Kidney epithelial cell (primary cell): ENCODE measurements around the gene PML. TPM values are rescaled to one million over a fixed set of nuclear protein-coding genes. Genes with fewer than 3 reads are reported as not detected.

Experiments used
- DNase-seq: peaks from one replicate; pipeline ENCODE4 v3.0.0-alpha.2; 2010; ENCODE audit warnings: low read depth
- H3K27me3 ChIP-seq: 2 replicates; pipeline ENCODE4 v1.6.0; 2011; ENCODE audit warnings: low read length; ENCODE audit not compliant: control insufficient read depth, insufficient read depth
- H3K36me3 ChIP-seq: 2 replicates; pipeline ENCODE4 v1.5.1; 2011; ENCODE audit warnings: low read length; ENCODE audit not compliant: control insufficient read depth, insufficient read depth
- H3K4me3 ChIP-seq: 2 replicates; pipeline ENCODE4 v1.5.1; 2011; ENCODE audit warnings: low read depth, mild to moderate bottlenecking, control low read depth, low read length
- total RNA-seq: library from RNA; depleted of rRNA; stranded (reverse); fragments of >200 nt; gene quantifications from 2 replicates; pipeline ENCODE4 v1.2.3, GENCODE V29; 2015
- TF ChIP-seq, protein P1 (sequence below): IDR thresholded peaks from 2 replicates; pipeline ENCODE4 v1.5.1; 2011; ENCODE audit warnings: mild to moderate bottlenecking, moderate library complexity, low read length, control low read depth, inconsistent platforms; ENCODE audit not compliant: insufficient read depth, poor library complexity, severe bottlenecking

The PML gene
- total RNA-seq, 1 donor from 2014 or later, result 94.1 TPM

DNA sequence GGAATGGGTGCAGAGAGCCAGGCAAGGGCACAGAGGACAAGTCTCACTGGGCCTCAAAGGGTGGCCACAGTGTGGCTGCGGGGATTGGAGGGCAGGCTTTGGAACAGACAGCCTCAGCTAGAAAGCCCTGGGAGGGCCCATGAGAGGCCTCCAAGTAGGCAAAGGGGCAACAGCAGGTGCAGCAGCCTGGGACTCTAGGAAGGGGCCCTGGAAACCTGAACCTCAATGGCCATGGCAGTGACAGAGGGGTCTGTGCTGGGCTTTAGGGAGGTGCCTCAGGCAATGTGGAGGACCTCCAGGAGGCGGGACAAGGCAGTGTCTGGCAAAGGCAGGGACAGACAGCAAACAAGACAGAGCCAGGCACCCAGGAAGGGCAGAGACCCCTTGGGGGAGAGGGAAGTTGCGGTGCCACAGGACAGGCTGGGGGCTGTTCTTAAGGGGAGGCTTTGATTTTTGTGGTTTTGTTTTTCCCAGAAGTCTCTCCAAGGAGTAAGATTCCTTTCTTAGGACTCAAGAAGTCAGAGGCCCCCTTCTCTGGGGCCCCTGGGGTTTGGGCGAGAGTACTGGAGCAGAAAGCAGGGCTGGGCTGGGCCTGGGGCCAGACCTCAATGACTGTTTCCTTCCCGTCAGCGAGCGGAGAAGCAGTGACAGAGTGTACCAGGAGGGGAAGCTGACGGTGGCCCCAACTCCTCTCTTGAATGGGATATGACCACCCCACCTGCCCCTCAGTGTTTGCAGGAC is 12.1 kb upstream of the PML start:
- H3K36me3 ChIP-seq, result no peaks in the 10 kb centered on the region
- DNase-seq, result no peak
- no peak overlapping the region for H3K4me3 ChIP-seq
- TF ChIP-seq, protein P1, sequence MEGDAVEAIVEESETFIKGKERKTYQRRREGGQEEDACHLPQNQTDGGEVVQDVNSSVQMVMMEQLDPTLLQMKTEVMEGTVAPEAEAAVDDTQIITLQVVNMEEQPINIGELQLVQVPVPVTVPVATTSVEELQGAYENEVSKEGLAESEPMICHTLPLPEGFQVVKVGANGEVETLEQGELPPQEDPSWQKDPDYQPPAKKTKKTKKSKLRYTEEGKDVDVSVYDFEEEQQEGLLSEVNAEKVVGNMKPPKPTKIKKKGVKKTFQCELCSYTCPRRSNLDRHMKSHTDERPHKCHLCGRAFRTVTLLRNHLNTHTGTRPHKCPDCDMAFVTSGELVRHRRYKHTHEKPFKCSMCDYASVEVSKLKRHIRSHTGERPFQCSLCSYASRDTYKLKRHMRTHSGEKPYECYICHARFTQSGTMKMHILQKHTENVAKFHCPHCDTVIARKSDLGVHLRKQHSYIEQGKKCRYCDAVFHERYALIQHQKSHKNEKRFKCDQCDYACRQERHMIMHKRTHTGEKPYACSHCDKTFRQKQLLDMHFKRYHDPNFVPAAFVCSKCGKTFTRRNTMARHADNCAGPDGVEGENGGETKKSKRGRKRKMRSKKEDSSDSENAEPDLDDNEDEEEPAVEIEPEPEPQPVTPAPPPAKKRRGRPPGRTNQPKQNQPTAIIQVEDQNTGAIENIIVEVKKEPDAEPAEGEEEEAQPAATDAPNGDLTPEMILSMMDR, result no peak
- no peaks in the 10 kb centered on the region for H3K27me3 ChIP-seq

DNA sequence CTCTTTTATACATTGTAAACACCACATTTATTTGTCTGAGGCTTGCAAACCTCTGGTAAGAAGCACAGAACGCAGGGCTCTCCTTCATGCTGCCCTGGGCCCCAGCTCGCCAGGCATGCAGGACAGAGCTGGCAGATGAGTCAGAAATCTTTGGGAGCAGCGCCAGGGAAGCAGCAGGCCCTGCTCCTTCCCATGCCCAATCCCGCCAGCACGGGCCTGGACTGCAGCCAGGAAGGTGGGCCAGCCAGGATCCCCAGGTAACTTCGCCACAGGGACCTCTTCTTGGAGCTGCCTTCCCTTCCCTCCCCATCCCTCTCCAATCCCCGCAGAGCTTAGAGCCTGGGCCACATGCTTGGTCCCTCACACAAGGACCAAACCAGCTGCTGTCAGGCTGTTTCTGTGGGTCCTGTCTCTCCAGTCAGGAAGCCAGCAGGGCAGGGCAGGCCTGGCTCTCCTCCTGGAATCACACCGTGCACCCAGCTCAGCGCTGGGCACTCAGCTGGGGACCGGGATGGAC is 11.2 kb upstream of the PML start:
- no peaks in the 10 kb centered on the region for H3K27me3 ChIP-seq
- TF ChIP-seq, protein P1, result no peak
- DNase-seq, result no peak
- H3K36me3 ChIP-seq, result no peaks in the 10 kb centered on the region
- no peak overlapping the region for H3K4me3 ChIP-seq

DNA sequence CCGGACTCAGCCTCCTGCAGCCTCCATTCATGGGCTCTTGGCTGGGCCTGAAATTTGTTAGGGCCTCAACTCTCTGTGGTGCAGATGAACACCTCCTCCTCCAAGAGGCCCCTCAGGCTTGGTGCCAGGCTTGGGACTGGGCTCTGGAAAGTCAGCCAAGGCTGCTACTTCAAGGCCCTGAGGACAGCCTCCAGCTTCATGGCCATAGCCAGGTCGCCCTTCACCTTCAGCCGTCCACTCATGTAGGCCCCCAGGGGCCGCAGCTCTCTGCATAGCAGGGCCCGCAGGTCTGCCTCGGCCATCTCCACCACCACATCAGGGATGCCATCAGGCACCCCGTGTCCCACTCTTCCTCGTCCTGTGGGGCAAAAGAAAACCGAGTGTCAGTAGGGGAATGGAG is 10.7 kb upstream of the PML start:
- Histone ChIP-seq H3K36me3 (no peaks in the 10 kb centered on the region), H3K27me3 (no peaks in the 10 kb centered on the region), H3K4me3 (no peak overlapping the region)
- no peak for DNase-seq
- TF ChIP-seq, protein P1, result no peak

DNA sequence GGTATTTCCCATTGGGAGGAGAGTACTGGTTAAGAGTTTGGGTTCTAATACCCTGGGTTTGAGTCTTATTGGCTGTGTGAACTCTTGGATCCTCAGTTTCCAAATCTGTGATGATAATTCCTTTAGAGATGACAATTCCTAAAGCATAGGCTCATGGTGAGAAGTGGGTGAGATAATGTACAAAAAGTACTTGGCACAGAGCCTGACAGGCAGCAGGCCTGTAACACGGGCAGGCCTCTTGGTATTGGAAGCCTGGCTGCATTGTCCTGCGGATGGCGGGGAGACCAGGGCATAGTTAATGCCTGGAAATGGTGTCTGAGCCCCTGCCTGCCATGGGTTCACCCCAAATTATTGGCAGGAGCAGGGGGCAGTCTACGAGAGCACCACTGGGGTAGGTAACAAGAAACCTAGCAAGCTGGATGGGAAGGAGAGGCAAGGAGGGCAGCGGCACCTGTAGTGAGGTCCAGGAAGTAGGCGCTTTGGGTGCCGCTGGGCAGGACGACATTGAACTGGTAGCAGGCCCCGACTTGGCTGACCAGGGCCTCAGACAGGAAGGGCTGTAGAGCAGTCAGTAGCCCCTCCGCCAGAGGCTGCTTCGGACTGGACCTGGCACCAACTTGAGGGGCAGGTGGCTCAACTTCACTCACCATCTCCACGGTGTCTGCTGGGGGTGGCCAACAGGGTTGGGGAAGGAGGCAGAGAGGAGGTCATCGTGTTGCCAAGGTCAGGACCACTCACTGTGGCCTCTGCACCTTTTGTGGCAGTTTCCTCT is 10.1 kb upstream of the PML start:
- TF ChIP-seq, protein P1, result no peak
- no peaks in the 10 kb centered on the region for H3K27me3 ChIP-seq

DNA sequence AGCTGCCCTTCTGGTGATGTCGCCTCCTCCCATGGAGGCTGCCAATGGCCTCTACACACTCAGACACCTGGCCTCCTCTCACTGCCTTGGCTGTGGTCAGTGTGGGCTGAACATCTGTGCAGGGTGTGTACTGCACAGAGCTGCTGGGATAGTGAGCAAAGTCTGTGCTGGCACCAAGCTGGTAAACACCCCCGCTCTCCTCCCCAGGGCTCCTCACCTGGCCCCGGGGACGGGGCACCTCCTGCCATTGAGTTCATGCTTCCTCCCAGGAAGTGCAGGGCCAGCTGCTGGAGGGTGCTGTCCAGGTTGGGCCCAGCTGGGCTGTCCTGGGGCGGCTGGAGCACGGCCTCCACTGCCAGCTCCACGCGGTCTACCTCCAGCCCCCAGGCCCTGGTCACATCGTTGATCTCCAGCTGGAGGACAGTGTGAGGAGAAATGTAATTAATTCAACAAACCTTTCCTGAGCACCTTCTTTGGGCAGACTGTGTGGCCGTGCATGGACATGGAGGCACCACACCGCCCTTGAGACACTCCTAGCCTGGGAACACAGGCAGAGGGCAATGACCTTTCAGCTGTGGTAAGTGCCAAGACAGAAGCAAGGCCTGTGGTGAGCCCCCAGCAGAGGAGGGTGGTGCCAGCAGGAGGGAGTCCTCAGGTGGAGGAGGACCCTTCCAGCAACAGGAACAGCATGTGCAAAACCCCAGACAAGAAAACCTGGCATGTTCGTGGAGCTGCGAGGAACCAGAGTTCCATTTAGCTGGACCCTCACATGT is 9.2 kb upstream of the PML start:
- DNase-seq, result no peak
- Histone ChIP-seq H3K27me3 (no peaks in the 10 kb centered on the region), H3K4me3 (no peak overlapping the region), H3K36me3 (no peaks in the 10 kb centered on the region)
- TF ChIP-seq, protein P1, result no peak

More for the DNA sequence above, 10.1 kb upstream of the PML start:
- no peak for DNase-seq
- Histone ChIP-seq H3K36me3 (no peaks in the 10 kb centered on the region), H3K4me3 (no peak overlapping the region)
